HepG2 (cell line): ENCODE data around the gene PIGZ. TPM values are rescaled to one million over a fixed set of nuclear protein-coding genes. Genes with fewer than 3 reads are reported as not detected.

Source experiments
- ATAC-seq: fragments of 200-7000 bp; cut with Tn5 transposase; 3 replicates; pipeline ENCODE4 v1.9.1; 2020; ENCODE audit warnings: mild to moderate bottlenecking, moderate library complexity
- BruUV-seq: library from RNA; stranded (reverse); fragments of 400-500 nt; replicated peaks from 2 replicates; lab custom pipeline; 2021; lab: Mats Ljungman, UMichigan
- CTCF ChIA-PET: fragments of 300-600 bp; formaldehyde crosslinking; extraction: SDS; loops from one replicate; lab custom pipeline; 2021; ENCODE audit warnings: low total read pairs, inconsistent platforms, low intra/inter-chr PET ratio; lab: Yijun Ruan, JAX
- POLR2A ChIA-PET: fragments of 350-600 bp; sonication (Branson Sonifier 250); formaldehyde crosslinking; loops from one replicate; lab custom pipeline; 2020; ENCODE audit warnings: antibody characterized with exemption, inconsistent platforms; lab: Yijun Ruan, JAX
- DNase-seq: peaks from one replicate; pipeline ENCODE4 v3.0.0-alpha.2; 2015; ENCODE audit warnings: low spot score
- FAIRE-seq: peaks from 3 replicates; lab custom pipeline; 2011; peaks lifted over from hg19 to GRCh38; lab: Jason Lieb, UNC
- H2AFZ ChIP-seq: one replicate; pipeline ENCODE4 v1.6.1; 2011; ENCODE audit warnings: low read length, inconsistent platforms
- H3K27ac ChIP-seq: fragments of 300-600 bp; 3 replicates; pipeline ENCODE4 v1.8.0; 2011; ENCODE audit warnings: mixed run types, mild to moderate bottlenecking, mixed read lengths, low read length, inconsistent platforms; ENCODE audit not compliant: insufficient read depth; ENCODE audit errors: extremely low read length
- H3K27me3 ChIP-seq, 2 experiments: fragments of 200-600 bp in 1 of 2; 2 replicates in 1 of 2; 3 replicates in 1 of 2; pipeline versions ENCODE4 v1.6.0 to v1.8.0; 2011; ENCODE audit warnings: low read length in 2 of 2, mild to moderate bottlenecking in 2 of 2, moderate library complexity in 2 of 2, inconsistent platforms in 1 of 2; ENCODE audit not compliant: insufficient read depth in 2 of 2, control insufficient read depth in 1 of 2
- H3K36me3 ChIP-seq, 2 experiments: fragments of 200-600 bp in 1 of 2; replicated peaks in 1 of 2; 2 replicates in 1 of 2; 3 replicates in 1 of 2; pipeline versions ENCODE4 v1.5.1 to v1.8.0; 2011; ENCODE audit warnings: low read length in 2 of 2, inconsistent platforms in 1 of 2; ENCODE audit not compliant: insufficient read depth in 2 of 2, control insufficient read depth in 1 of 2
- H3K4me1 ChIP-seq: 2 replicates; pipeline ENCODE4 v1.5.1; 2012; ENCODE audit warnings: low read length, inconsistent platforms; ENCODE audit not compliant: insufficient read depth
- H3K4me2 ChIP-seq: 2 replicates; pipeline ENCODE4 v1.6.0; 2011; ENCODE audit warnings: low read depth, low read length, inconsistent platforms
- H3K4me3 ChIP-seq, 3 experiments: fragments of 200-600 bp in 1 of 3; sonication (generic), shearing (Covaris generic) in 1 of 3; replicated peaks in 1 of 3; 2 replicates each; pipeline ENCODE4 v1.5.1; 2011 to 2016; ENCODE audit warnings: low read length in 3 of 3, inconsistent platforms in 2 of 3, low read depth in 2 of 3, mild to moderate bottlenecking in 2 of 3, control low read depth in 1 of 3, mixed read lengths in 1 of 3; ENCODE audit not compliant: insufficient read depth in 1 of 3
- H3K79me2 ChIP-seq: one replicate; pipeline ENCODE4 v1.6.1; 2011; ENCODE audit warnings: low read length, inconsistent platforms; ENCODE audit not compliant: insufficient read depth
- H3K9ac ChIP-seq: 2 replicates; pipeline ENCODE4 v1.6.0; 2011; ENCODE audit warnings: mild to moderate bottlenecking, low read depth, low read length, inconsistent platforms; ENCODE audit not compliant: insufficient read depth
- H3K9me3 ChIP-seq: 2 replicates; pipeline ENCODE4 v1.5.1; 2012; ENCODE audit warnings: mild to moderate bottlenecking, low read length
- H4K20me1 ChIP-seq: 2 replicates; pipeline ENCODE4 v1.6.0; 2011; ENCODE audit warnings: inconsistent platforms, mild to moderate bottlenecking, low read length, moderate library complexity; ENCODE audit not compliant: insufficient read depth
- AGO2 ChIP-seq: fragments of 200-400 bp; formaldehyde crosslinking; optimal IDR thresholded peaks from 2 replicates; pipeline ENCODE3; 2017; ENCODE audit warnings: mild to moderate bottlenecking, low read depth, low read length, moderate library complexity
- ATF4 ChIP-seq, 2 experiments: fragments of 450-650 bp in 1 of 2; sonication (generic) in 1 of 2; formaldehyde crosslinking; IDR thresholded peaks; 2 replicates each; pipeline versions ENCODE4 v1.5.0 to v1.8.0; 2020 to 2022; ENCODE audit warnings: mild to moderate bottlenecking in 1 of 2, missing genetic modification reagents in 1 of 2
- FOXO4 ChIP-seq: sonication (generic); formaldehyde crosslinking; conservative IDR thresholded peaks from 2 replicates; pipeline ENCODE4 v1.8.1; 2023; ENCODE audit warnings: missing genetic modification reagents
- KAT2B ChIP-seq: fragments of 150-350 bp; IDR thresholded peaks from 2 replicates; pipeline ENCODE4 v1.6.1; 2014; ENCODE audit warnings: low read depth, low read length, borderline replicate concordance
- SP1 ChIP-seq, 2 experiments: fragments of 450-650 bp in 1 of 2; sonication (generic) in 1 of 2; formaldehyde crosslinking in 1 of 2; IDR thresholded peaks; 2 replicates each; pipeline versions ENCODE4 v1.4.0 to v1.6.1; 2016 to 2020; ENCODE audit warnings: missing genetic modification reagents in 1 of 2
- SP140L ChIP-seq: sonication (generic); formaldehyde crosslinking; IDR thresholded peaks from 2 replicates; pipeline ENCODE4 v1.4.0; 2020; ENCODE audit warnings: missing genetic modification reagents, borderline replicate concordance
- TEAD3 ChIP-seq: optimal IDR thresholded peaks from 2 replicates; pipeline ENCODE3; 2016; ENCODE audit warnings: borderline replicate concordance
- ZBTB7B ChIP-seq: sonication (generic); formaldehyde crosslinking; IDR thresholded peaks from 2 replicates; pipeline ENCODE4 v1.4.0; 2020; ENCODE audit warnings: missing genetic modification reagents
- ZNF570 ChIP-seq: sonication (generic); formaldehyde crosslinking; IDR thresholded peaks from 2 replicates; pipeline ENCODE4 v1.4.0; 2020; ENCODE audit warnings: mild to moderate bottlenecking, missing genetic modification reagents, borderline replicate concordance
- ZNF589 ChIP-seq: sonication (generic); formaldehyde crosslinking; conservative IDR thresholded peaks from 2 replicates; pipeline ENCODE4 v1.8.0; 2022; ENCODE audit warnings: mild to moderate bottlenecking, moderate library complexity, missing genetic modification reagents
- WGBS: methylation state at CpG from one replicate; pipeline ENCODE4 v1.1.6; 2017; ENCODE audit warnings: low lambda C conversion rate; 5-methylcytosine and 5-hydroxymethylcytosine counted together
- in situ Hi-C: cut with HindIII; loops from 2 replicates; pipeline ENCODE4 v1.10.0; 2017; ENCODE audit warnings: low pct_unique_long_range_greater_than_20kb; ENCODE audit not compliant: extremely low pct_ligation_motif_present
- intact Hi-C: fragments of 100-400 bp; cut with micrococcal nuclease; formaldehyde crosslinking; loops from one replicate; pipeline ENCODE4 v1.10.0; 2022; ENCODE audit not compliant: unreplicated experiment
- polyA plus RNA-seq, 8 experiments: library from polyadenylated mRNA; depleted of rRNA in 3 of 8; stranded (reverse) in 7 of 8; unstranded in 1 of 8; fragments of >200 nt; fragmentation: Illumina TruSeq in 4 of 8; extraction: Trizol in 4 of 8; gene quantifications; 2 replicates each; pipeline versions ENCODE4 v1.2.1 to v1.2.3, GENCODE V29; 2011 to 2016; ENCODE audit warnings: low read depth in 4 of 8, missing spikeins in 1 of 8, mixed read lengths in 1 of 8; ENCODE audit not compliant: insufficient read depth in 1 of 8
- total RNA-seq, 5 experiments: library from RNA; depleted of rRNA; stranded (reverse); fragments of >200 nt; fragmentation: Illumina TruSeq; extraction: Trizol; gene quantifications; 2 replicates each; pipeline ENCODE4 v1.2.3, GENCODE V29; 2016; ENCODE audit warnings: low read depth in 1 of 5

PIGZ gene
- total and polyA plus RNA-seq, 2 of the 13 experiments (the other 11 are each of a cell fraction or from before 2014, with no cell fraction given) = 4.7 to 60.5 TPM

DNA sequence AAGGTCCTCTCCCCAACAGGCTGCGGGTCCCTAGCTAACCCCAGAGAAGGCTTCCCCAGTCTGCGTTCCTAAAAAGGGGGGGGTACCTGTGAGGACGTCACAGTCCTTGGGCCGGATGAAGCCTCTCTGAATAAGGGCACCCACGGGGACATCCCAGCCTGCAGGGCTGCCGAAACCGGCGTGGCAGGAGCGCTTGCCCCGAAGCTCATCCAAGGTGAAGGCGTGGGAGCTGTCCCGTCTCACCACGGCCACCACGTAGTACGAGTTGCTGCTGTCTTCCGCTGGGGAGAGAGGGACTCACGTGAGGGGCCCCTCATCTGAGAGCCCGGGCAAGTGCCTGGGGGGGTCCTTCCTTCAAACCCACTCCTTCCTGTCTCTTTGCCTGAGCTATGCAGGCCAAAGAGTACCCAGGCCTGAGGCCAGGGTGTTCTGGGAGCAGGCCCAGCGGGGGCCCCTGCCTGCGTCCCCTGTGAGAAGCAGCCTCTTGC lies 40.9 kb upstream of the PIGZ start (continued):
- TF ChIP-seq ATF4 (CRISPR knock-in tag; IDR thresholded peaks at IDR 0.05) (no peak), TEAD3 (no peak), SP140L (CRISPR knock-in tag) (no peak), KAT2B (no peak), SP1 (IDR thresholded peaks at IDR 0.05) (no peak), SP1 (CRISPR knock-in tag; IDR thresholded peaks at IDR 0.05) (no peak), ZBTB7B (CRISPR knock-in tag) (no peak), ZNF570 (CRISPR knock-in tag) (no peak)

- DNase-seq = no peak
- Histone ChIP-seq H3K9ac (no peak overlapping the region), H3K27ac (no peak overlapping the region), H3K4me3 (no peak overlapping the region), H3K79me2 (no peaks in the 10 kb centered on the region), H3K4me2 (no peak overlapping the region), H2AFZ (no peak overlapping the region), H3K4me1 (peaks cover 19% of the 10 kb centered on the region), H3K9me3 (no peaks in the 10 kb centered on the region), H4K20me1 (no peaks in the 10 kb centered on the region), H3K27me3 (no peaks in the 10 kb centered on the region), H3K36me3 (no peaks in the 10 kb centered on the region)
- ChIA-PET CTCF (no interaction called here), POLR2A (no interaction called here)
- no peak for FAIRE-seq
- WGBS = 93% methylated on average over 27 of the region's 27 CpGs
- TF ChIP-seq ZNF589 = no peak
- 0 out of 2 replicates have a peak, but pooled peaks have one; percentile 31 for TF ChIP-seq FOXO4 (CRISPR knock-in tag)
- TF ChIP-seq AGO2 = peak; percentile 33
- BruUV-seq = no TSS peak
- intact Hi-C loops = no loop called here
- in situ Hi-C loops = no loop called here
- ATAC-seq = no peak
Measured at GRCh38 chr3:197008436-197009209, 40.0 kb upstream of the PIGZ start.
